Fibroblast of lung (primary cell): Measurements from ENCODE around the gene ZNF862. TPM values are rescaled to one million over a fixed set of nuclear protein-coding genes. Genes with fewer than 3 reads are reported as not detected.
A peak's percentile ranks its signal among the peaks of the same experiment; 100 is the strongest.

ENCODE experiments used
- DNase-seq, 2 donors: peaks; one replicate each; pipeline versions ENCODE4 v3.0.0 to v3.0.0-alpha.2; 2010; ENCODE audit warnings: low read depth in 2 of 2
- H2AFZ ChIP-seq: 2 replicates; pipeline ENCODE4 v1.5.1; 2012; ENCODE audit warnings: low read length, control low read depth, inconsistent platforms
- H3K27ac ChIP-seq: 2 replicates; pipeline ENCODE4 v1.5.1; 2011; ENCODE audit warnings: low read length, control low read depth; ENCODE audit not compliant: insufficient read depth
- H3K27me3 ChIP-seq: 2 replicates; pipeline ENCODE4 v1.5.1; 2011; ENCODE audit warnings: mild to moderate bottlenecking, low read length; ENCODE audit not compliant: control insufficient read depth, insufficient read depth
- H3K36me3 ChIP-seq: 2 replicates; pipeline ENCODE4 v1.5.1; 2011; ENCODE audit warnings: low read length; ENCODE audit not compliant: control insufficient read depth, insufficient read depth
- H3K4me1 ChIP-seq: 2 replicates; pipeline ENCODE4 v1.5.1; 2011; ENCODE audit warnings: low read length; ENCODE audit not compliant: control insufficient read depth, insufficient read depth; ENCODE audit errors: extremely low read depth
- H3K4me2 ChIP-seq: 2 replicates; pipeline ENCODE4 v1.5.1; 2011; ENCODE audit warnings: low read length, control low read depth; ENCODE audit not compliant: insufficient read depth; ENCODE audit errors: extremely low read depth
- H3K4me3 ChIP-seq, 4 experiments: fragments of 200-600 bp in 1 of 4; sonication (generic) in 1 of 4; replicated peaks in 1 of 4; 2 replicates each; pipeline ENCODE4 v1.5.1; 2011 to 2016; ENCODE audit warnings: low read length in 4 of 4, low read depth in 3 of 4, mild to moderate bottlenecking in 3 of 4, control low read depth in 2 of 4, inconsistent platforms in 1 of 4, mixed read lengths in 1 of 4; ENCODE audit not compliant: insufficient read depth in 1 of 4; ENCODE audit errors: control extremely low read depth in 1 of 4
- H3K79me2 ChIP-seq: 2 replicates; pipeline ENCODE4 v1.5.1; 2012; ENCODE audit warnings: mild to moderate bottlenecking, low read length, inconsistent platforms; ENCODE audit not compliant: control insufficient read depth, insufficient read depth
- H3K9ac ChIP-seq: 2 replicates; pipeline ENCODE4 v1.5.1; 2011; ENCODE audit warnings: mild to moderate bottlenecking, low read length, control low read depth; ENCODE audit not compliant: insufficient read depth
- H3K9me3 ChIP-seq: 2 replicates; pipeline ENCODE4 v1.5.1; 2012; ENCODE audit warnings: low read depth, low read length; ENCODE audit not compliant: control insufficient read depth, insufficient read depth
- H4K20me1 ChIP-seq: 2 replicates; pipeline ENCODE4 v1.5.1; 2011; ENCODE audit warnings: low read length; ENCODE audit not compliant: control insufficient read depth, insufficient read depth; ENCODE audit errors: extremely low read depth
- EZH2 ChIP-seq: IDR thresholded peaks from 2 replicates; pipeline ENCODE4 v1.5.1; 2012; ENCODE audit warnings: low read length, control low read depth, mild to moderate bottlenecking; ENCODE audit errors: missing control alignments
- polyA plus RNA-seq, 2 donors: library from polyadenylated mRNA; depleted of rRNA in 1 of 2; stranded (reverse) in 1 of 2; unstranded in 1 of 2; fragments of >200 nt; gene quantifications; 2 replicates each; pipeline ENCODE4 v1.2.1, GENCODE V29; 2011 to 2012; ENCODE audit warnings: missing spikeins in 1 of 2
- total RNA-seq: library from RNA; depleted of rRNA; stranded (reverse); fragments of >200 nt; gene quantifications from 2 replicates; pipeline ENCODE4 v1.2.1, GENCODE V29; 2014
- TF ChIP-seq, protein P1 (sequence below), 2 donors: IDR thresholded peaks in 1 of 2; conservative IDR thresholded peaks in 1 of 2; 1 replicate in 1 of 2; 2 replicates in 1 of 2; pipeline ENCODE4 v1.5.1; 2011 to 2012; ENCODE audit warnings: low read length in 2 of 2, control low read depth in 1 of 2, inconsistent platforms in 1 of 2, low read depth in 1 of 2, mild to moderate bottlenecking in 1 of 2

Gene ZNF862
- total and polyA plus RNA-seq, 2 donors (not counting 1 experiment from before 2014, with no cell fraction given) = 4.7 to 10.9 TPM

DNA sequence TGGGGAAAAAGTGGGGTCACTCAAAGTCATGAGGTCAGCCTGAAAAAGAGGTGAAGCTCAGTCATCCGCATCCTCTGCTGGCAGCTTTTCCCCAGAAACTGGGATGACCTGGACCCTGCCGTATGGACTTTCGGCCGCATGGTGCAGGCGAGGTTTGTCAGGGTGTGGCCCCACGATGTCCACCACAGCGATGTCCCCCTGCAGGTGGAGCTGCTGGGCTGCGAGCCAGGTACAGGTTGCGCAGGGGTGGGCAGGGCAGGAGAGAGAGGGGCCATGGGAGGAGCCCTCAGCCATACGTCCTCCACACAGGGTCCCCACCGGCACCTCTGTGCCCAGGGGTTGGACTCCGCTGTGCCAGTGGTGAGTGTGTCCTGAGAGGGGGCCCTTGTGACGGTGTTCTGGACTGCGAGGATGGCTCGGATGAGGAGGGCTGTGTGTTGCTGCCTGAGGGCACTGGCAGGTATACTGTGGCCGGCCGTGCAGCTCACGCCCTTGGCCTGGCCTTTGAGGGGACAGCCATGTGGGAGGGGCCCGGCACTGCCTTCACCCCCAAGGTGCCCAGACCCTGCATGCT, 41.8 kb upstream of the ZNF862 start:
- H3K36me3 ChIP-seq = no peaks in the 10 kb centered on the region
- H3K79me2 ChIP-seq = no peaks in the 10 kb centered on the region
- no peak for DNase-seq
- H3K4me3 ChIP-seq = no peak overlapping the region
- H3K9me3 ChIP-seq = no peaks in the 10 kb centered on the region
- TF ChIP-seq EZH2 = no peak
- TF ChIP-seq, protein P1, sequence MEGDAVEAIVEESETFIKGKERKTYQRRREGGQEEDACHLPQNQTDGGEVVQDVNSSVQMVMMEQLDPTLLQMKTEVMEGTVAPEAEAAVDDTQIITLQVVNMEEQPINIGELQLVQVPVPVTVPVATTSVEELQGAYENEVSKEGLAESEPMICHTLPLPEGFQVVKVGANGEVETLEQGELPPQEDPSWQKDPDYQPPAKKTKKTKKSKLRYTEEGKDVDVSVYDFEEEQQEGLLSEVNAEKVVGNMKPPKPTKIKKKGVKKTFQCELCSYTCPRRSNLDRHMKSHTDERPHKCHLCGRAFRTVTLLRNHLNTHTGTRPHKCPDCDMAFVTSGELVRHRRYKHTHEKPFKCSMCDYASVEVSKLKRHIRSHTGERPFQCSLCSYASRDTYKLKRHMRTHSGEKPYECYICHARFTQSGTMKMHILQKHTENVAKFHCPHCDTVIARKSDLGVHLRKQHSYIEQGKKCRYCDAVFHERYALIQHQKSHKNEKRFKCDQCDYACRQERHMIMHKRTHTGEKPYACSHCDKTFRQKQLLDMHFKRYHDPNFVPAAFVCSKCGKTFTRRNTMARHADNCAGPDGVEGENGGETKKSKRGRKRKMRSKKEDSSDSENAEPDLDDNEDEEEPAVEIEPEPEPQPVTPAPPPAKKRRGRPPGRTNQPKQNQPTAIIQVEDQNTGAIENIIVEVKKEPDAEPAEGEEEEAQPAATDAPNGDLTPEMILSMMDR (conservative IDR thresholded peaks at IDR 0.05 in 1 of 2, IDR thresholded peaks at IDR 0.05 in 1 of 2; ENCODE audit: low read depth in 1 of 2, low read length in 2 of 2) = no peak
- no peak overlapping the region for H3K4me2 ChIP-seq
- H3K27ac ChIP-seq = no peak overlapping the region
- no peaks in the 10 kb centered on the region for H3K4me1 ChIP-seq
- no peaks in the 10 kb centered on the region for H4K20me1 ChIP-seq
- H3K27me3 ChIP-seq = no peaks in the 10 kb centered on the region
- H3K9ac ChIP-seq = no peak overlapping the region
- H2AFZ ChIP-seq = no peak overlapping the region

DNA sequence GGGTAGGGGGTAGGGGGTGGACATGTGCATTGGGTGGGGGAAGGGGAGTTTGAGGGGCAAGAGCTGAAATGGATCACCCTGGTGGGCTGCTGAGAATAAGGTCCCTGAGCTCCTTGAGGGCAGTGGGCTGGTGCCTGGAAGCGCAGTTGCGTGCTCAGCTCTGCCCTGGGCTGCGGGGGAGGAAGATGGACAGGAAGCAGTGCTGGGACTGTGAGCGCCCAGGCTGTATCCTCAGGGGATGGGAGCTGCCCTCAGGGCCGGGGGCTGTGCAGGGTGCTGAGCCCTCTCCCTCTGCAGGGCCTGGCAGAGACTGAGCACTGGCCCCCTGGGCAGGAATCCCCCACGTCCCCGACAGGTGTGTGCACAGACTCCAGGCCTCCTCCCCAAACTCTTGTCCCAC, 40.4 kb upstream of the ZNF862 start:
- Histone ChIP-seq H3K79me2 (no peaks in the 10 kb centered on the region), H3K4me2 (no peak overlapping the region), H3K27ac (no peak overlapping the region), H3K9ac (no peak overlapping the region), H3K36me3 (no peaks in the 10 kb centered on the region), H3K9me3 (no peaks in the 10 kb centered on the region), H3K4me3 (no peak overlapping the region), H3K27me3 (no peaks in the 10 kb centered on the region), H2AFZ (no peak overlapping the region), H4K20me1 (no peaks in the 10 kb centered on the region), H3K4me1 (no peaks in the 10 kb centered on the region)
- DNase-seq = no peak
- no peak for TF ChIP-seq EZH2

DNA sequence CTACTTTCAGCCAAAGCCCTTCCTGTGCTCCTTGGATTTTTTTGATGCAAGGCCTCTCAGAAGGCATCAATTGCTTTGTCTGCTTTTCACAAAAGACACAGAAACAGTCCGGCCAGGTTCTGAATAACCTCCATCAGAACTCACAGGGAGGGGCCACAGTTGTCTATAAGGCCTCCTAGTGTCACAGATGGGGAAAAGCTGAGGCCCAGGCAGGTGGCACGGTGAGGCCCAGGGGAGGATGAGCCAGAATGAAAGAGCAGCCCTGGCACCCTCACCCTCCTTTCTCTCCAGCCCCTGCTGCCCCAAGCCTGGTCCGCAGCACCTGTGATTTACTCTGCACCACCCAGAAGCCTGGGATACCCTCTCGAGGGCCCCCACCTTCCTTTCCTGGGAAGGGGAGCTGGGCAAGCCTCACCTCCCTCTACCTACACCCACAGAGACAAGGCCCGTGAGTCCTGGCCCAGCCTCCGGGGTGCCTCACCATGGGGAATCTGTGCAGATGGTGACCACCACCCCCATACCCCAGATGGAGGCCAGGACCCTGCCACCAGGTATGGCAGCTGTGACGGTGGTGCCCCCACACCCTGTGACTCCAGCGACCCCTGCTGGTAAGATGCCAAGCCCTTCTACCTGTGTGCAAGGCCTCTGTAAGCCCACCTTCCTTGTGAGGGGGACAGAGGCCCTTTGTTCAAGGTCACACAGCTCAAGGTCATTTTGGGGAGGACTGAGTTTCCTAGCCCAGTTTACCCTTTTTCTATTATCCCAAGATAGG, 38.6 kb upstream of the ZNF862 start:
- no peak overlapping the region for H2AFZ ChIP-seq
- no peaks in the 10 kb centered on the region for H4K20me1 ChIP-seq
- no peaks in the 10 kb centered on the region for H3K27me3 ChIP-seq
- H3K27ac ChIP-seq = no peak overlapping the region
- no peak for TF ChIP-seq EZH2
- TF ChIP-seq, protein P1 (conservative IDR thresholded peaks at IDR 0.05 in 1 of 2, IDR thresholded peaks at IDR 0.05 in 1 of 2; ENCODE audit: low read depth in 1 of 2, low read length in 2 of 2) = peak in 1 of 2 donors; percentile 19
- no peak overlapping the region for H3K9ac ChIP-seq
- H3K4me3 ChIP-seq = no peak overlapping the region
- H3K36me3 ChIP-seq = no peaks in the 10 kb centered on the region
- no peaks in the 10 kb centered on the region for H3K9me3 ChIP-seq
- no peak for DNase-seq
- no peak overlapping the region for H3K4me2 ChIP-seq
- no peaks in the 10 kb centered on the region for H3K4me1 ChIP-seq
- H3K79me2 ChIP-seq = no peaks in the 10 kb centered on the region
